ENCODE results near the gene CLTCL1. TPM values are rescaled to one million over a fixed set of nuclear protein-coding genes. Genes with fewer than 3 reads are reported as not detected.
"Not testable (repeated sequence)": the region's sequence is repeated elsewhere in the genome, so short reads cannot be mapped to it uniquely, and the experiment has no call there.

Gene CLTCL1
- total RNA-seq, 1 donor from 2014 or later, result 24.5 TPM

GRCh38 chr22:19290400-19291217 is 910 bp downstream of the CLTCL1 start:
- no peak for DNase-seq (ENCODE audit: low read depth)

DNA sequence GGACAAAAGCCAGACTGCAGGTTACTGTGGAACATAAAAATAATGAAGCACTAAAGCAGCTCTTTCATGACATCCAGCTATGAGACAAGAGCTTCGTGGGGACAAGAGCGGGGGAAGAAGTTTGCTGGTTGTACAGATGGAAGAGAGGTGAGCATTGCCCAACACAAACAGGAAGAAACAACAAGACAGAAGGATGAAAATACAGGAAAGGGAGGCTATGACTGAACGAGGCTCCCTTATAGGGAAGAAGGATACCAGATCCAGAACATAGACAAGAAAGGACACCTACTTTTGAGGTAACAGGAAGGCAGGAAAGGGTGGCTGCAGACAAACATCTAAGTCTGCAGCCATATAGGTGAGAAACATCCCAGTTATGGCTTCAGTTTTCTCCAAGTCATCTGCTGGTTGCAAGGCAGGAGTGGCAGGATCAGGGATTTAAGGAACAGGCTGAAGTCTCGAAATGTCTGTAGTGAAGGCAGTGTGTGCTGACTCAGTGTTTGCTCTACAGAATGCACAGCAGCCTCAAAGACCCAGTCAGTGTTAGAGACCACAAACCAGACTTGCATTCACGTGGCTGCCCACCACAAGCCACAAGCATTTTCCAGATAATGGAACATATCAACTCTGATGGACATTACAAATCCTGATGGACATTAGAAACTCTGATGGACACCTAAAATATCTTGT is 1.9 kb downstream of the CLTCL1 start:
- peak; percentile 90 for DNase-seq (ENCODE audit: low read depth)

GRCh38 chr22:19287889-19288288 is 3.6 kb downstream of the CLTCL1 start:
- DNase-seq (ENCODE audit: low read depth), result peak; percentile 90

DNA sequence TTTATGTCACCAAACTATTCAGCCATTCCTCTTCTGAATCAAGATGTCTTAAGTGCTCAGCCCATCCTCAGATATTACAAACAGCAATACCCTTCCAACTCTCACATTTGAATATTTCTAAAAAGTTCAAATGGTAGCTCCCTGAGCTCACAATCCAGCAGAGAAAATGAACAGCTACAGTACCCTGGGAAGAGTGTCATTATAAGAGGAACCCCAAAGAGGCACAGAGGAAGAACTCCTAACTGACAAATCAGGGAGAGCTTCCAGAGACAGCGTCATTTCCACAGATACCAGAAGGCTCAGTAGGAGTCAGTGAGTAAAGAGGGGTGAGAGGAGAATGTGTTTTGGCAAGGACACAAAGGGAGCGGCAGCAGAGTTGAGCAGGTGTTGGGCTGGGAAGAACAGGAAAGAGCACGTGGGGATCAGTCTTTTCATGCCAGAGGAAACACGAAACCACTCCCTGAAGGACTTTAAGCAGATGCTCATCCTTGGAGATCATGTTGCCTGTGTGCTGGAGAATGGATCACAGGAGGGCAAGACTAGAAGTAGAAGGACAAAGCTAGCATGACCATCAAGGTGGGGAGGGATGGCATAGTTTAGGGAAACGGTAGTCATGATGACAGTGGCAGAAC is 4.3 kb downstream of the CLTCL1 start:
- DNase-seq (ENCODE audit: low read depth), result peak; percentile 51

GRCh38 chr22:19285831-19286230 is 5.7 kb downstream of the CLTCL1 start:
- DNase-seq (ENCODE audit: low read depth), result no peak

- DNase-seq (ENCODE audit: low read depth), result not testable (repeated sequence)
Measured at GRCh38 chr22:19279143-19279542, 12.4 kb downstream of the CLTCL1 start.

- no peak for DNase-seq (ENCODE audit: low read depth)
Measured at GRCh38 chr22:19277785-19278184, 13.7 kb downstream of the CLTCL1 start.

GRCh38 chr22:19275919-19276600 is 15.5 kb downstream of the CLTCL1 start:
- no peak for DNase-seq (ENCODE audit: low read depth)

DNA sequence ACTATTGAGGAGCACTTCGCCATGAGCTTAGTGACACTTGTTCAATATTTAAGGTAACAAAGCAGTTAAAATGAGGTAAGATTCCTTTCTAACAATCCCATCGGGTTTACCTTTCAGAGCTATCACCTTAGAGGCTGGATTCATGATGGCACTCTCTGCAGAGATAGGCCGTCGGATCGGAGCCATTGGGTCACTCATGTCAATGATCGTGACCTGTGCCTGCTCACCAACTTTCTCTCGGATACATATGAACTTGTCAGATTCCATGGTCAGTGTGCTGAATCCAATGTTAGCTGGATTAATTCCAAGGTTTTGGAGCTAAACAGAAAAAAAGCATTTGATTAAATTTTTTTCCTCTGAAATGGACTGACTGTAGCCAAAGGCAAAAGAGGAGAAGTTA is 16.0 kb downstream of the CLTCL1 start:
- DNase-seq (ENCODE audit: low read depth), result no peak

DNA sequence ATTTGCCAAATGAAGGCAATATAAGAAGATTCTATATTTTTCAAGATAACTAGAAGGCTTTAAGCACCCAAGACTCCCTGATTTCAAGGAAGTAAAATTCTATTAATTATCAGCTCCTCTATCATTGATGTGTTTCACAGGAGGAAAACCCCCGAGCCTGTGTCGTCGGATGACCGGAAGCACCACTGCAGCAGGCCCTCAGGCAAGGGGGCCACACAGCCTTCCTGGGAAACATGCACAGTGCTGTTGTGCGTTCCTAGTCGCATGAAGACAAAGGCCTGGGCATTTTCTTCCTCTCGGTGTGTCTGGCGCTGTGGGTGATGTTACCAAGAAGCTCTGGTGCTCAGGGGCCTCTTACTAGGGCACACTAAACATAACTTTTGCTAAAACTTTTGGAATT is 16.4 kb downstream of the CLTCL1 start:
- DNase-seq (ENCODE audit: low read depth), result no peak

DNA sequence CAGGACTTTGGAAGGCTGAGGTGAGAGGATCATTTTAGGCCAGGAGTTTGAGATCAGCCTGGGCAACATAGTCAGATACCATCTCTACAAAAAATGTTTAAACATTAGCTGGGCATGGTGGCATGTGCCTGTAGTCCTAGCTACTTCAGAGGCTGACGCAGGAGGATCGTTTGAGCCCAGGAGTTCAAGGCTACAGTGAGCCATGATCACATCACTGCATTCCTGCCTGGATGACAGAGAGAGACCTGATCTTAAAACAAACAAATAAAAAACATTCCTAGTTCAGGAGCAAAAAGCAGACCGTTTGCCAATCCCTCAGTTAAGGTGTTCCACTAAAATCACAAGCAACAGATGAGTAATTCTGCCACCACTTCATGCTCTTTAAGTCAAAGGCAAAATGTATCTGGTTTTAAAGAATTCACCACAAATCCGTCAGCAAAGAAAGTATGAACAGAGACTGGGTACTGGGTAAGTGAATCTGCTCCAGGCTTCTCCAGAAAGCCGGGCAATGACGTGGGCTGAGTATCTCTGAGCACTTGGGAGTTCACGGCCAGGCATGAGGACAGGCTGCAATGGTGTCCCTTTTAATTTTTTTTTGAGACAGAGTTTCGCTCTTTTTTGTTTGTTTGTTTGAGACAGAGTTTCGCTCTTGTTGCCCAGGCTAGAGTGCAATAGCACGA is 19.5 kb downstream of the CLTCL1 start:
- peak; percentile 46 for DNase-seq (ENCODE audit: low read depth)

GRCh38 chr22:19271273-19271855 is 20.2 kb downstream of the CLTCL1 start:
- DNase-seq (ENCODE audit: low read depth), result no peak

DNA sequence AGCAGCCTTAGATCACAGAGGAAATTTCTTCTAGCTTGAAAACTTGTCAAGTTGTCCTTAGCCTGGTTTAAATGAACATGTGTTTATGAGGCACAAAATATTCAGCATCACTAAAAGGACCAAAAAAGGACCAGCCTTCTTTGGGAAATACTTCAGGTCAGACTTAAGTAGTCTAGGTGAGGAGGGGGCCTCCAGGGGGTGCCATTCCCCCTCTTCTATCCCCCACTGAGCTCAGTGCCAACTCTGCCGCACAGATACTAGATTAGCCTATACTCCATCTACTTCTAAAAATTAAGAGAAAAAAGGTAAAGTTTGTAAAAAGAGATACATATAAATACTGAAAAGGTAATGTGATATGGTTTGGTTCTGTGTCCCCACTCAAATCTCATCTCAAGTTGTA is 20.6 kb downstream of the CLTCL1 start:
- no peak for DNase-seq (ENCODE audit: low read depth)

GRCh38 chr22:19266547-19267086 is 24.9 kb downstream of the CLTCL1 start:
- no peak for DNase-seq (ENCODE audit: low read depth)

DNA sequence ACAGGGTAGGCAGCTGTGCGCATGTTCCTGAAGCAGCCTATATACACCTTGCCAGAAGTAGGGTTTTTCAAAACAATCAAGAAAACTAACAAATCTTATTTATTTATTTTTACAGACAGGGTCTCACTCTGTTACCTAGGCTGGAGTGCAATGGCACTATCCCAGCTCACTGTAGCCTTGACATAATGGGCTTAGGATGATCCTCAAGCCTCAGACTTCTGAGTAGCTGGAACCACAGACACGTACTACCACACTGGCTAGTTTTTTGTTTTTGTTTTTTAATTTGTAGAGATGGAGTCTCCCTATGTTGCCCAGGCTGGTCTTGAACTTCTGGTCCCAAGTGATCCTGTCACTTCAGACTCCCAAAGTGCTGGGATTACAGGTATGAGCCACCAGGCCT is 25.7 kb downstream of the CLTCL1 start:
- no peak for DNase-seq (ENCODE audit: low read depth)

- no peak for DNase-seq (ENCODE audit: low read depth)
Measured at GRCh38 chr22:19260804-19261203, 30.7 kb downstream of the CLTCL1 start.

DNA sequence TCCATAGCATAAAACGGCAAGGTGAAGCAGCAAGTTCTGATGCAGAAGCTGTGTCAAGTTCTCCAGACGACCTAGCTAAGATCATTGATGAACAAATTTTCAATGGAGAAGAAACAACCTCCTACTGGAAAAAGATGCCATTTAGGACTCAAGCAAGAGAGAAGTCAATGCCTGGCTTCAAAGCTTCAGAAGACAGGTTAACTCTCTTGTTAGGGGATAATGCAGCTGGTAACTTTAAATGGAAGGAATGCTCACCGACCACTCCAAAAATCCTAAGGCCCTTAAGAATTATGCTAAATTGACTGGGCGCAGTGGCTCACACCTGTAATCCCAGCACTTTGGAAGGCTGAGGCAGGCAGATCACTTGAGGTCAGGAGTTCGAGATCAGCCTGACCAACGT is 31.3 kb downstream of the CLTCL1 start:
- no peak for DNase-seq (ENCODE audit: low read depth)

DNA sequence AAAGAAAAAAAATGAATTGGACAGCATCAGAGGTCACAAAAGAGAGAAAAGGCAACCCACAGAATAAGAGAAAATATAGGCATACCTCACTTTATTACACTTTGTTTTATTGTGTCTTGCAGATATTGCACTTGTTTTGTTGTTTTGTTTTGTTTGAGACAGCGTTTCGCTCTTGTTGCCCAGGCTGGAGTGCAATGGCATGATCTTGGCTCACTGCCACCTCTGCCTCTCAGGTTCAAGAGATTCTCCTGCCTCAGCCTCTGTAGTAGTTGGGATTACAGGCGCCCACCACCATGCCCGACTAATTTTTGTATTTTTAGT is 32.6 kb downstream of the CLTCL1 start:
- not testable (repeated sequence) for DNase-seq (ENCODE audit: low read depth)

GRCh38 chr22:19258371-19258770 is 33.1 kb downstream of the CLTCL1 start:
- DNase-seq (ENCODE audit: low read depth), result no peak

DNA sequence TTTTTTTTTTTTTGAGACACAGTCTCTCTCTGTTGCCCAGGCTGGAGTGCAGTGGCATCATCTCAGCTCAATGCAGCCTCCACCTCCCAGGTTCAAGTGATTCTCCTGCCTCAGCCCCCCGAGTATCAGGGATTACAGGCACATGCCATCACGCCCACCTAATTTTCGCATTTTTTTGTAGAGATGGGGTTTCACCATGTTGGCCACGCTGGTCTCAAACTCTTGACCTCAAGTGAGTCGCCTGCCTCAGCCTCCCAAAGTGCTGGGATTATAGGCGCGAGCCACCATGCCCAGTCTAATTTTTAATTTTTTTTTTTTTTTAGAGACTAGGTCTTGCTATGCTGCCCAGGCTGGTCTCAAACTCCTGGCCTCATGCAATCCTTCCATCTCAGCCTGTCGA is 35.2 kb downstream of the CLTCL1 start:
- DNase-seq (ENCODE audit: low read depth), result not testable (repeated sequence)

DNA sequence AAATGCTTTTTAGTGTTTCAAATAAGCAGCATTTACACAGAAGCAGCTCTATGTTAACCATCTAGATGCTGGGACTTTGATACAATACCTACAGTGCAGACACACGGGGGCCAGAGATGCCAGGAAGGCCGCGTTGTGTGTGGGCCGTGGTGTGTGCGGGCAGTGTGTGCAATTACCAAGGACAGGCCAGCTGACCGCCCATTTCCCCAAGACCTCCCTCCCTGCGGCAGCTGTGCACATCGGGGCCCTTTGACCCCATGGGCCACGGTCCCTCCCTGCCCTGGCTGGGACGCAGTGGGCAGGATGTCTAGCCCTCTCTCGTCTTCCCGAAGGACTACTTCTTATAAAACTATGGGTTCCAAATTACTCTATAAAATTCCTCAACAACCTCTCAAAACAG is 38.4 kb downstream of the CLTCL1 start:
- DNase-seq (ENCODE audit: low read depth), result no peak

All from renal cortical epithelial cell (primary cell).